Activated naive CD4-positive, alpha-beta T cell treated with anti-CD3 and anti-CD28 coated beads, Interleukin-2, amount 50 U/mL, for 72 hours (primary cell): ENCODE measurements around the gene TFIP11. TPM values are rescaled to one million over a fixed set of nuclear protein-coding genes. Genes with fewer than 3 reads are reported as not detected.

Source experiments
- ATAC-seq, 2 donors: fragments of 150-1000 bp; cut with Tn5 transposase; 2 replicates each; pipeline ENCODE4 v1.10.0; 2021; ENCODE audit warnings: mild to moderate bottlenecking in 2 of 2, moderate library complexity in 2 of 2
- DNase-seq, 2 donors: peaks; one replicate each; pipeline ENCODE4 v3.0.0; 2021 to 2022; ENCODE audit warnings: low spot score in 2 of 2
- H3K27ac Mint-ChIP-seq, 2 donors: one replicate each; pipeline ENCODE4 v1.8.0; 2022; ENCODE audit warnings: mild to moderate bottlenecking in 2 of 2, mixed read lengths in 2 of 2
- H3K36me3 Mint-ChIP-seq, 2 donors: one replicate each; pipeline ENCODE4 v1.8.0; 2022; ENCODE audit warnings: mixed read lengths in 2 of 2
- H3K9me3 Mint-ChIP-seq, 2 donors: one replicate each; pipeline ENCODE4 v1.8.0; 2022; ENCODE audit warnings: mixed read lengths in 2 of 2
- total RNA-seq, 2 donors: library from RNA; stranded (reverse); gene quantifications; one replicate each; pipeline ENCODE4 v1.2.3, GENCODE V29; 2022

TFIP11 gene
- total RNA-seq, 2 donors from 2014 or later: 45.5 to 49.3 TPM

- peak overlapping the region; percentile 59 to 90 for H3K27ac Mint-ChIP-seq
Observed at GRCh38 chr22:26489447-26490036, 22.7 kb downstream of the TFIP11 start.

GRCh38 chr22:26487996-26488395, 24.3 kb downstream of the TFIP11 start:
- H3K9me3 Mint-ChIP-seq: no peaks in the 10 kb centered on the region
- H3K36me3 Mint-ChIP-seq: peaks cover 4 to 12% of the 10 kb centered on the region in 2 donors
- DNase-seq (no peak), ATAC-seq (no peak)
- peak overlapping the region; percentile 5 to 75 for H3K27ac Mint-ChIP-seq

More at GRCh38 chr22:26489447-26490036, 22.7 kb downstream of the TFIP11 start:
- no peak for DNase-seq
- no peak for ATAC-seq
- H3K9me3 Mint-ChIP-seq: no peaks in the 10 kb centered on the region
- H3K36me3 Mint-ChIP-seq: peaks cover 3 to 13% of the 10 kb centered on the region in 2 donors

DNA sequence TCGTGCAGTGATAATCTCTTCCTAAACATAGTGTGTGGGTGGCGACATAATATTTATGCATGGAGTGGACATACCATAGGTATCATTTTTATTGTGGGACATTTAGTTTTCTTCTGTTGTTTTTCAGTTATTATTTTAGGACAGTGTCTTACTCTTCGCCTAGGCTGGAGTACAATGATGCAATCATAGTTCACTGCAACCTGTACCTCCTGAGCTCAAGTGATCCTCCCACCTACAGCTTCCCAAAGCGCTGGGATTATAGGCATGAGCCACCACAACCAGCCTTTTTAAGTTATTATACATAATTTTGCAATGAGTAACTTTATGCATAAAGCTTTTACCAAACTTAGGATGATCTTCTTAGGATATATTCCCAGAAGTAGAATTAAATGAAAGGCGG, 25.9 kb downstream of the TFIP11 start:
- Mint-ChIP-seq H3K36me3 (peaks cover 10 to 12% of the 10 kb centered on the region in 2 donors), H3K9me3 (no peaks in the 10 kb centered on the region), H3K27ac (no peak overlapping the region)
- no peak for ATAC-seq
- DNase-seq: no peak

GRCh38 chr22:26485806-26486390, 26.4 kb downstream of the TFIP11 start:
- peaks cover 14 to 17% of the 10 kb centered on the region in 2 donors for H3K36me3 Mint-ChIP-seq
- no peak for ATAC-seq
- no peaks in the 10 kb centered on the region for H3K9me3 Mint-ChIP-seq
- H3K27ac Mint-ChIP-seq: peak overlapping the region in 1 of 2 donors; percentile 62
- DNase-seq: no peak

- ATAC-seq: no peak
- Mint-ChIP-seq H3K27ac (peak overlapping the region; percentile 17 to 62), H3K36me3 (peaks cover 16 to 23% of the 10 kb centered on the region in 2 donors), H3K9me3 (no peaks in the 10 kb centered on the region)
- no peak for DNase-seq
Observed at GRCh38 chr22:26485013-26485412, 27.3 kb downstream of the TFIP11 start.

DNA sequence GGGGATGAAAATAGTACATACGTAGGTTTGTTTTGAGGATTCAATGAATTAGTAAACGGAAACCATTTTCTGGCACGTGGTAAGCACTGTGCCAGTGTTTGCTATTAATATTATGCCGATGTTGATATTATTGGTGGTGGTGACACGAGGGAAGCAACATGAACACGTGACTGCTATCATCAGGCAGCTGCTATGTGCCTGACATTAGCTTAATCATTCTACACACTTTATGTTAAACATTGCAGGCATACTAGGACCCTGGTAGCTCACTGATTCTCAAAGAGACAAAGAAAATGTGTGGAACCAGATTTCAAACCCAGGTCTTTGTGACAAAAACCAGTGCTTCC, 27.9 kb downstream of the TFIP11 start:
- no peaks in the 10 kb centered on the region for H3K9me3 Mint-ChIP-seq
- no peak for DNase-seq
- peak overlapping the region; percentile 93 for H3K27ac Mint-ChIP-seq
- peaks cover 23 to 30% of the 10 kb centered on the region in 2 donors for H3K36me3 Mint-ChIP-seq
- no peak for ATAC-seq

DNA sequence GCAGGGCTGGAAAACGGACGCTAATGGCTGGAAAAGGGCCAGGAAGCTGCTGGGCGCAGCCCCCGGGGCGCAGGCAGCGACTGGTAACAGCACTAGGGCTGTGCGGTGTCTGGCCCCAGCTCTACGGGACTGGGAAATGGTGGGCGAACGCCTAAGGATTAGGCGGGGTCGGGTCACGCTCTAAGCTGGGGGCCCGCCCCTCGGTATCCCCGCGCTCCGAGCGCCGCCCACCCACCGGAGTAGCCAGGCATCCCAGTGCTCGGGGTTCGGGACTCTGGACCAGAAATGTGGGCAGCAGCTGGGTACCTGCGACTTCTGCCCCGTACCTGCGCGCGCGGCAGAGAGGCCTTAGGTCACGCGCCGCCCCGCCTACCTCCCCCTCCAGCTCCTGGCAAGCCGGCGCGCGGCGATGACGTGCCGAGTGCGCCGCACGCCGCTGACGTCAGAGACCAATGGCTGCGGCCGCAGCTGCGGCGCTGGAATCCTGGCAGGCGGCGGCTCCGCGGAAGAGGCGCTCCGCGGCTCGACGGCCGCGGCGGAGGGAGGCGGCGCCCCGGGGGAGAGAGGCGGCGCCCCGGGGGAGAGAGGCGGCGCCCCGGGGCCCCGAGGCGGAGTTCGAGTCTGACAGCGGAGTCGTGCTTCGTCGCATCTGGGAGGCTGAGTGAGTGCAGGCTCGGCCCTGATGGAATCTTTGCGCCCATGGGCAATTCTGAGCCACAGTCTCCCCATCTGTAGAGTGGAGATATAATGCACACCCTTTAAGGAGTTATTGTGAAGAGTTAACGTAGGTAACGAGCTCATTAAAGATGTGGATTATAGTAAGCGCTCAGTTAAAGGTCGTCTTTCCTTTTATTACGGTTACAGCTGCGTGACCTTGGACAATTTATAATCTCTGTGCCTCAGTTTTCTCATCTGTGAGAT, 28.6 kb downstream of the TFIP11 start, which contains the start of the genes HPS4 and SRRD:
HPS4 (minus strand) TSS at position 345 of the 921 bp plus-strand sequence. CDS start 2,021 bp downstream, outside the sequence.
SRRD (plus strand) TSS at position 439 of the 921 bp plus-strand sequence; CDS start at position 453, 14 bp downstream.
- DNase-seq (peak; percentile 90 to 93), ATAC-seq (peak; percentile 85 to 87)
- Mint-ChIP-seq H3K27ac (peak within 1 kb of the TSS; percentile 93 to 99), H3K9me3 (no peaks in the 10 kb centered on the region), H3K36me3 (peaks cover 26 to 36% of the 10 kb centered on the region in 2 donors)

- Mint-ChIP-seq H3K9me3 (no peaks in the 10 kb centered on the region), H3K27ac (peak overlapping the region; percentile 93 to 99), H3K36me3 (peaks cover 28 to 41% of the 10 kb centered on the region in 2 donors)
- peak in 1 of 2 donors; percentile 2 for ATAC-seq
- no peak for DNase-seq
Observed at GRCh38 chr22:26483043-26483438, 29.2 kb downstream of the TFIP11 start.

DNA sequence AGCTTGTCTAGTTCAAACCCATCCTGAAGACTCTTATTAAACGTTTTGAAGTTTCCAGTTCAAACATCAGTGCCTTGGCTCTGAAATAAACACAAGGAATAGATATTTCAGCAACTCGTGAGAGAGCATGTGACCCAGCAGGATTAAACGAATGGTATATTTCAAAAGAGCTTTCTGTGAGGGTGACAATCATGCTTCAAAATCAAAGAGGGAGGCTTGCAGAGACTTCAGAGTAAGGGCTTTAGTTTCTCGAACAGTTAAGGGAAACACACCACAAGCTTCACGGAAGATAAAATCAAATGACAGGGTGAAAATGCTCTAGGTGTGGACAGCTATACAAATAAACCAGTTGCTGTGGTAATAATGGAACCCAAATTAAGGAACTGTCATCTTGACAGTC, 30.1 kb downstream of the TFIP11 start:
- Mint-ChIP-seq H3K9me3 (no peaks in the 10 kb centered on the region), H3K36me3 (peaks cover 37 to 48% of the 10 kb centered on the region in 2 donors), H3K27ac (peak overlapping the region; percentile 93 to 99)
- no peak for DNase-seq
- no peak for ATAC-seq

DNA sequence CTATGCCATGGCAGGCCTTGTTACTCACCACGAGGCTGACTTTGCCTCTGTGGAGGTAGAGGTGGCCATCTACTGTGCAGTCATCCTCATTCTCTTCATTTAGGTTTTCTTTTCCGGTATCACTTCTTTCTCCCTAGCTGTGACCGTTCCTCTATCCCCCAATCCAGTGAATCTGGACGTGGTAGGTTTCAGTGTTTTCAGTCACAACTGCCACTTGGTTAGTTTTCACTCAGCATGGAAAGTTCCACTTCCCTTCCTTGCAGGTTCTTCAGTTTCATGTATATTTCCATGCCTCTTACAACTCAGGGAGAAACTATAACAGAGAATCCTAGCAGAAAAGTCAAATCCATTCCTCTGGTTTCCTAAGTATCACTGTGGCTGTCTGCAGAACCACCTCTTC, 30.6 kb downstream of the TFIP11 start:
- Mint-ChIP-seq H3K36me3 (peaks cover 37 to 53% of the 10 kb centered on the region in 2 donors), H3K27ac (peak overlapping the region; percentile 93 to 99), H3K9me3 (no peaks in the 10 kb centered on the region)
- ATAC-seq (peak; percentile 8 to 36), DNase-seq (no peak)

DNA sequence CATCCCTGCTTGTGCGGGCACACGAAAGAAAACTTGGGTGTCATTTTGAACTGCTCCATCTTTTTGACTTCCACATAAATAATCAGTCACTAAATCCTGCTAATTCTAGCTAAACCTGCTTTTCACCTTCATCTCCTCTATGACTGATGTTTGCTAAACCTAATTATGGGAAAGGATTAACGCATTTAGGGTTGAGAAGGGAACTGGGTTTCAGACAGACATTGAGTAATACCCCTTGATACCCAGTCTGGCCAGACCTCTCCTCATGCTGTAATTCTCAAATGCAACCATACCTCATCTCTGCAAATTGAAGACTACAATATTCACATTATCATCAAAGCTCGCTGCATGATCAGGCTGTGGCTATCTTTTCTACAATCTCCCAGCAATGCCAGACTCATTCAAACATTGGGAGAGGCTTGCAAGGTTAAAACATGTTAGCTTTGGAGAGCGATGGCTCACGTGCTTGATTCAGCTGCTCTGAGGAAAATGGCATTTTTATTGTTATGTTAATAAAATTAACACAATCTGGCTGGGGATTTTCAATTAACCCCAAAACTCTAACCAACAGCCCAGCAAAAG, 31.1 kb downstream of the TFIP11 start:
- DNase-seq (no peak), ATAC-seq (no peak)
- H3K27ac Mint-ChIP-seq: peak overlapping the region; percentile 51 to 93
- H3K9me3 Mint-ChIP-seq: no peaks in the 10 kb centered on the region
- H3K36me3 Mint-ChIP-seq: peaks cover 37 to 57% of the 10 kb centered on the region in 2 donors

DNA sequence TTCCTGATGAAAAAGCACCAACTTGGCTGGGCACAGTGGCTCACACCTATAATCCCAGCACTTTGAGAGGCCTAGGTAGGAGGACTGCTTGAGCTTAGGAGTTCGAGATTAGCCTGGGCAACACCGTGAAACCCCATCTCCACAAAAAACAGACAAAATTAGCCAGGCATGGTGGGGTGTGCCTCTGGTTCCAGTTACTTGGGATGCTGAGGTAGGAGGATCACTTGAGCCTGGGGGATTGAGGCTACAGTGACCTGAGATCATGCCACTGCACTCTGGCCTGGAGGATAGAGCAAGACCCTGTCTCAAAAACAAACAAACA, 31.7 kb downstream of the TFIP11 start:
- H3K27ac Mint-ChIP-seq: peak overlapping the region; percentile 51 to 93
- ATAC-seq (no peak), DNase-seq (no peak)
- H3K36me3 Mint-ChIP-seq: peaks cover 37 to 57% of the 10 kb centered on the region in 2 donors
- no peaks in the 10 kb centered on the region for H3K9me3 Mint-ChIP-seq

GRCh38 chr22:26479792-26480610, 32.3 kb downstream of the TFIP11 start:
- no peak for ATAC-seq
- peak overlapping the region; percentile 83 to 93 for H3K27ac Mint-ChIP-seq
- H3K36me3 Mint-ChIP-seq: peaks cover 37 to 58% of the 10 kb centered on the region in 2 donors
- no peak for DNase-seq
- no peaks in the 10 kb centered on the region for H3K9me3 Mint-ChIP-seq

- ATAC-seq (no peak), DNase-seq (no peak)
- Mint-ChIP-seq H3K36me3 (peaks cover 35 to 62% of the 10 kb centered on the region in 2 donors), H3K9me3 (no peaks in the 10 kb centered on the region), H3K27ac (peak overlapping the region; percentile 83 to 93)
Observed at GRCh38 chr22:26479043-26479791, 33.1 kb downstream of the TFIP11 start.

DNA sequence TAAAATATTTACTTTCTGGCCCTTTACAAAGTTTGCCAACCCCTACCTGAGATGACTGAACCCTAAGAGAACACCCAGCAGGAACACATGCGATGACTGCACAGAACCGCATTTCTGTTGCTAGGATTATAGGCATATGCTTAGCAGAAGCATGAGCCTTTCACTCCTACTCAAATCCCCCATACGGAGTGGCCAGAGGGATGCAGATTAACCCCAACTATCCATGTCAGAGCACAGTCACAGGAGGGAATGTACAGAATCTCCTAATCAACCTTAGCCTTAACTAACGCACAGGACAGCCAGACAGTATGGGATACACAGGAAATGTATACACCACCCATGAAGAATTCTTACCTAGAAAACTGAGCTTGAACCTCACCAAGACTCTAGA, 34.9 kb downstream of the TFIP11 start:
- H3K9me3 Mint-ChIP-seq: no peaks in the 10 kb centered on the region
- peak overlapping the region; percentile 11 to 44 for H3K27ac Mint-ChIP-seq
- H3K36me3 Mint-ChIP-seq: peaks cover 35 to 56% of the 10 kb centered on the region in 2 donors
- peak in 1 of 2 donors; percentile 8 for ATAC-seq
- DNase-seq: no peak
